GM20431 (cell line): ENCODE results near the gene SPSB4.

ENCODE experiments used
- in situ Hi-C: fragments of 300-500 bp; cut with MseI, MboI; formaldehyde crosslinking; loops from one replicate; pipeline ENCODE4 v1.15.0; 2020; ENCODE audit warnings: low sequenced_read_pairs; ENCODE audit not compliant: unreplicated experiment

Gene SPSB4

DNA sequence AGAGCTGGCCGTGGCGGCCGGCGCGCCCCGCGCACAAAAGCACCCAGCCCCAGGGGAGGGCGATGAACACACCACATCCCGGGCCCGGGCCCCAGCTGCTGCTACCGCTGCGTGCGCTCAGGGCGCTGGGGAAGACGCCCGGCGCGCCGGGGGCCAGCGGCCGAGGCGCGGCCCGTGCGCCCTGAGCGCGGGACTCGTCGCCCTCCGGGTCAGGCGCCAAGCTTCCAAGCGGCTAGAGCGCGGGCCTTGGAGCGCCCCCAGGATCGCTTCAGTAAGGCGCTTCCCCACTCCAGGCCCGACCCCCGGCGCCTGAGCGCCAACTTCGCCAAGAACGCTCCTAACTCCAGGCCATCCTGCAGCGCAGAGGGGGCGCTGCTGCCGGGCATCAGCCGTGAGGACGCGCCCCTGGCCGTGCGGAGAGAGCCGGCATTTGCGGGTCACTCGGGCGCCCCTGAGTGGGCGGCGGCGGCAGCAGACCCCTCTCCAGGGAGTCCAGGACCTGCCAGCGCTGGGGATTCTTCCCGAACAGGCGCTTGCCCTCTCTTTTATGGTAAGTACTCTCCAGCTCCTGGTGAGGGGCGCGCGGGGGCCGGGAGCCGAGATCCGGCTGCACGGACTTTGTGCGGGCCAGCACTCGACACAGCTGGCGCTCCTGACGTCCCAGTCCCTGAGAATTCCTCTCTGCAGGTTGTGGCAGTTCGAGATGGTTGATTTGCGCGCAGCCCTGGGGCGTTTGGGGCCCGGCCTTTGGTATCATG is 475 bp downstream of the SPSB4 start:
- in situ Hi-C loops, result no loop called here

GRCh38 chr3:141052201-141053069 is 1.3 kb downstream of the SPSB4 start:
- in situ Hi-C loops, result no loop called here

DNA sequence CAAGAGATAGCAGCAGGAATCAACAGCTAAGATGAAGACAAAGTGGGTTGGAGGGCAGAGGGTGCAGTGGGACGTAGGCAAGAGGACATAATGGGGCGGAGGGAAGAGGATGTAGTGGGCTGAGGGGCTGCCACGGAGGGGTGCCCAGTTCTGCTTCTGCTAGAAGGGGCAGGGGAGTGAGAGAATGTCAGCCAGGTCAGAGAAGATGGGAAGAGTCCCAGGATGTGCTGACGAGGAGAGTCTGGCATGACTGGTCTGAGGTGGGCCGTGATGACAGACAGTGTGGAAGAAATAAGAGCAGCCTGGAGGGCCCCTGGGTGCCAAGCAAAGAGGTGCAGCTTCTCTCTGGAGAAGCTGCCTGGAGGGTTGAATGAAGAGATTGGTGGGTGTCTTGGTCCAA is 4.0 kb downstream of the SPSB4 start:
- in situ Hi-C loops, result no loop called here

- in situ Hi-C loops, result no loop called here
Measured at GRCh38 chr3:141055536-141056445, 4.6 kb downstream of the SPSB4 start.

DNA sequence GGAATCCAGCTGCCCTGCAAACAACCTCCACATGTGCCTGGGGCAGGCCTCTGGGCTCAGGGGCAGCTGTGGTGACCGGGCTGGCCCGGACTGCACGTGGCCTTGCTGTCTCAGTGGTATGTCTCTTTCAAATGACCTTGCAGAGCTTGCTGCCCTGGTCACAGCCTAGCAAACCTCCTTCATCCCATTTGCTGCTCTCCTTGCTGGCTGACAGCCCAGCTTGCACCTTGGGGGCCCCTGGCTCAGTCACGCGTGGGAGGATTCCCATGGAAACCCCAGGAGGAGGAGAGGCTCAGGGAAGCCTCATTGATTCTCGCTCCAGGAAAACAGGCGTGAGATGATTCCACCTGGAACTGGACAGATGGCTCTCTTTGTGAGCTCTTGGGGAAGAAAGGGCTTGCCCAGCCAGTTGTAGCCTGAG is 5.6 kb downstream of the SPSB4 start:
- in situ Hi-C loops, result no loop called here

- in situ Hi-C loops, result no loop called here
Measured at GRCh38 chr3:141057436-141057835, 6.3 kb downstream of the SPSB4 start.

- in situ Hi-C loops, result no loop called here
Measured at GRCh38 chr3:141057946-141058800, 7.0 kb downstream of the SPSB4 start.

DNA sequence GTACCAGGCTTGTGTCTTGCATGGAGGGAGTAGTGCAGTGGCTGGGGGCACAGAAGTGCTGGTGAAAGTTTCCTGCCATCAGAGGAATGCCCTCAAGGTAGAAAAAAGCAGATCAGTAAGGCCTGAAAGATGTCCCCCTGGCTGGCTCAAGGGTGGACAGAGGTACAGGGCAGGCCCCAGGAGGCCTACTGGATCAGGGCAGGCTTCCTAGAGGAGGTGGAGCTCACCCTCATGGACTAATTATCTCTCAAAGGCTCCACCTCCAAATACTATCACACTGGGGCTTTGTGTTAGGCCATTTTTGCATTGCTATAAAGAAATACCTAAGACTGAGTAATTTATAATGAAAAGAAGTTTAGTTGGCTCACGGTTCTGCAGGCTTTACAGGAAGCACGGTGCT is 7.8 kb downstream of the SPSB4 start:
- in situ Hi-C loops, result no loop called here

GRCh38 chr3:141059816-141060215 is 8.7 kb downstream of the SPSB4 start:
- in situ Hi-C loops, result no loop called here

DNA sequence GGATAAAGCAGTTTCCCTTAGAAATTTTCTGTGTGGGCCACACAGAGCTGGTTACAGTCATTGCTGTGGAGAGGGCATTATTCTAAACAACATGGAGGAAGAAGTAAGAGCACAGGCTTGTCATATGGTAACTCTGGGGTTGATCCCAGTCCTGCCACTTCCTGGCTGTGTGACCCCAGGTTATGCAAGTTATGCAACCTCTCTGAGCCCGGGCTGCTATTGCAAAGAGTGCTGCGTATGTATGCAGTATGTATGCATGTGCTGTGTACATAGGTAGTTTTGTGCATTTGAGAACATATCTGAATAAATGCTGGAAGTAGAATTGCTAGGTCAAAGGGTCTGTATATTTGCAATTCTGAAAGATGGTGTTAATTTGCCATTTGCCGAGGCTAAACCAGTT is 9.2 kb downstream of the SPSB4 start:
- in situ Hi-C loops, result no loop called here

- in situ Hi-C loops, result no loop called here
Measured at GRCh38 chr3:141063831-141064230, 12.7 kb downstream of the SPSB4 start.

DNA sequence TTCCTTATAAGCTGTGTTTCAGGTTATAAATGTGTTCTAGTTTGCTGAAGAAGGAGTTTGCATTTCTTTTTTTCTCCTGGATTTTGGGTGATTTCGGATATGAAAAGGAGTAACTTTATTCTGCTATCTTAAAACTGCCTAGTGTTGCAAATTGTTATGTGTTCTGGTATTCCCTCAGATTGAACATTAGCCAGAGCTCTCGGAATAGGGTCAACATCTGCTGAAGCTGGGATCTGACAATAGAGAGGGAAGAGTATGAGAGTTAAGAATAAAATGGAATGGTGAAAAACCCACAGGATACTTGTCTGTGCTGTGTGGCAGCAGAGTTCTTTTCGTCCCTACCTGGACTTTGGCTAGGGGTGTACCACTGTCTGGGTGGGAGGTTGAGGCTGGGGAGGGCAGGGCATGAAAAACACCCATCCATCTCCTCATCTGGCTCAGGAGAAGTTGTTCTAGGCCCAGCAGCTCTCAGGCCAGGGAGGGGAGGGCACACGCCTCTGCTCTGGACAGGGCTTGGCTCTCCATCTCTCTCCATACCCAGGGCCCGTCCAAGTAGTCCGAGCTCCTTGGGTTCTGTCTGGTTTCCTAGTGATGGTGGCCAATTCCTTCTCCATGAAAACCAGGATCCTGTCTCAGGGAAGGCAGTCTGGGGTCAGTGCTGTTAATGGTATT is 13.2 kb downstream of the SPSB4 start:
- in situ Hi-C loops, result no loop called here

- in situ Hi-C loops, result no loop called here
Measured at GRCh38 chr3:141065258-141065657, 14.1 kb downstream of the SPSB4 start.

DNA sequence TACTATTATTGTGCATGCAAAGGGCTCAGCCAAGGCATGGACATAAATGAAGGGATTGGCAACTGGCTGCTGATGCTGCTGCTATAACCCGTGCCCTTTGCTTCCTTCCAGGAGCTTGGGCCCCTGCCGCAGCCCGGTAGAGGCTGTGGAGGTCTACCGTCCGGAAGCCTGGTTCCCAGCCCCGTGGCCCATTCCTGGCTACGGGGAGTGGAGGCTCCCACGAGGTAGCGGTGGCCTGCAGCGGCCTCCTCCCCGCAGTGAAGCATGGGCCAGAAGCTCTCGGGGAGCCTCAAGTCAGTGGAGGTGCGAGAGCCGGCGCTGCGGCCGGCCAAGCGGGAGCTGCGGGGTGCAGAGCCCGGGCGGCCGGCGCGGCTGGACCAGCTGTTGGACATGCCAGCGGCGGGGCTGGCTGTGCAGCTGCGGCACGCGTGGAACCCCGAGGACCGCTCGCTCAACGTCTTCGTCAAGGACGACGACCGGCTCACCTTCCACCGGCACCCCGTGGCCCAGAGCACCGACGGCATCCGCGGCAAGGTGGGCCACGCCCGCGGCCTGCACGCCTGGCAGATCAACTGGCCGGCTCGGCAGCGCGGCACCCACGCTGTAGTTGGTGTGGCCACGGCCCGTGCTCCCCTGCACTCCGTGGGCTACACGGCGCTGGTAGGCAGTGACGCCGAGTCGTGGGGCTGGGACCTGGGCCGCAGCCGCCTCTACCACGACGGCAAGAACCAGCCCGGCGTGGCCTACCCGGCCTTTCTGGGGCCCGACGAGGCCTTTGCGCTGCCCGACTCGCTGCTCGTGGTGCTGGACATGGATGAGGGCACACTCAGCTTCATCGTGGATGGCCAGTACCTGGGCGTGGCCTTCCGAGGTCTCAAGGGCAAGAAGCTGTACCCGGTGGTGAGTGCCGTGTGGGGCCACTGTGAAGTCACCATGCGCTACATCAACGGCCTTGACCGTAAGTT is 15.0 kb downstream of the SPSB4 start:
- in situ Hi-C loops, result no loop called here

- in situ Hi-C loops, result no loop called here
Measured at GRCh38 chr3:141067206-141067974, 16.2 kb downstream of the SPSB4 start.

- in situ Hi-C loops, result no loop called here
Measured at GRCh38 chr3:141070229-141070628, 19.1 kb downstream of the SPSB4 start.

DNA sequence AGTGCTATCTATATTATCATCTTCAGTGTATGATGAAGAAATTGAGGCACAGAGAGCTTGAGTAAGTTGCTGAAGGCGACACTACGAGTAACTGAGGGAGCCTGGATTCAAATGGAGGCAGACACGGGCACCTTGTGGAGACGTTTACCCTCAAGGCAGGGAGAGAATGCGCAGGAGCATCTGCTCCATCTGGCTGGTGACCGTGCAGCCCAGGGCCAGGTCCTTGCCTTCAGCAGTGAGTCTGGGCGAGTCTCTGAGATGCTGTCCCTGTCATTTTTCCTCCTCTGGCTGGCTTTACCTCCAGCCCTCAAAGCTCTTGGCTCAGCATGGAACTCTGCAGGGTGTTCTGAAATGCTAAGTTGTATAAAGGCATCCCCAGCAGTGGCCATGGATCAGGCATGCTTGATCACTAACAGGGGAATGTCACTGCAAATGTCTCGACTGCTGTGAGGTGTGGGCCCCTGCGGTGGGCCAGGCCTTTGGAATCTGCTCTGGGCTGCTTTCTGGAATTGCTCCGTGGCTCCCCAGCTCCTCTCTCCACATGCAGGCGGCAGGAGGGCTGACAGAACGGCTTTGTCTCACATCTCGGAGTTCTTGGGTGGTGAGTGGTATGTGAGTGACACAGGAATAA is 19.7 kb downstream of the SPSB4 start:
- in situ Hi-C loops, result no loop called here
